ENCODE measurements around the gene PRMT5. TPM values are rescaled to one million over a fixed set of nuclear protein-coding genes. Genes with fewer than 3 reads are reported as not detected.

PRMT5 gene
- total RNA-seq = 100 to 1,000 TPM in 2 of 8 experiments, 10 to 100 TPM in 6; 49.3 to 108 (median 83.0) TPM

DNA sequence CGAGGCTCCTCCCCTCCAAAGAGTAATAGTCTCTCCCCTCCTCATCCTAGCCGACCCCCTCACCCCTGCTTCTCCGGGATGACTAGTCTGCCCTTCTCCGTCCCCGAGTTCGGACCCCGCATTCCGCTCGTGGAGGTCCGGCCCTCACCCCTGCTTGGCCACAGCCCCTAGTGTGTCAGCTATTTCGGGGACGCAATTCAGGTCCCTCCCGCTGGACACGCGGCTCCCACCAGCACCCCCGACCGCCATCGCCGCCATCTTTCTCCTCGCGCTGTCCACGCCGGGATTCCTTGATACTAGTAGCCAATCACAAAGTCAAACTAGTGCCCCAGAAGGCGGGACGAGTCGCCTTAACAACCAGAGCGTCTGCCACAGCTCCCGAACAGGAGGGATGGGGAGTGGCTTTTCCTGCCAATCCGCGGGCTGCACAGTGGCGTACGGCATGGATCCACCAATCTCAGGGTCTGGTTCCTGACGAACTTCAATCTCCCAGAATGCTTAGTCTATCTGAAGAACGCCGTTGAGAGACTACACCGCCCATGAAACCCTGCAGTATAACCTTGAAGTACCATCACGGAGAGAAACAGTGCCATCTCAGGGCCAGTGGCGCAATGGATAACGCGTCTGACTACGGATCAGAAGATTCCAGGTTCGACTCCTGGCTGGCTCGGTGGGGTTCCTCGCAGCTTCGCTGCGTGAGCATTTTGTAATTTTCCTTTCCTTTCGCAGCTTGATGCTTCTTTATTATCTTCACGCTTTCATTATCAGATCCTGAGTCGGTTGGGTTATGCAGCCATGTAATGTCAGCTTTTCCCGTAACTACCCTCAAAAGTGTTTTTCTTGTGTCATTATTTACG lies at the start of gene PRMT5:
Gene PRMT5, minus strand, starts transcription at position 273 of the 857 bp plus-strand sequence. Its CDS starts 15 bp downstream, at position 258.
- peak; percentile 89 to 98 (median 96) for ATAC-seq (replicated peaks in 6 of 8)
- Histone ChIP-seq H3K4me3 (peak within 1 kb of the TSS; percentile 66 to 92 (median 91)), H3K27ac (peak within 1 kb of the TSS; percentile 93 to 96), H3K4me1 (replicated peaks in 1 of 2) (peaks cover 10% of the 10 kb centered on the region in 2 donors)
- in situ Hi-C loops (cut with MboI; ENCODE audit: low pct_unique_long_range_greater_than_20kb in 2 of 9, low sequenced_read_pairs in 9 of 9, unreplicated experiment in 9 of 9) = no loop called here
- WGBS, 10 experiments = 0 to 8% (median 0%) methylated on average over 1 to 18 of the region's 51 CpGs; no CpG with 5 or more reads in 1 of the 10 experiments

DNA sequence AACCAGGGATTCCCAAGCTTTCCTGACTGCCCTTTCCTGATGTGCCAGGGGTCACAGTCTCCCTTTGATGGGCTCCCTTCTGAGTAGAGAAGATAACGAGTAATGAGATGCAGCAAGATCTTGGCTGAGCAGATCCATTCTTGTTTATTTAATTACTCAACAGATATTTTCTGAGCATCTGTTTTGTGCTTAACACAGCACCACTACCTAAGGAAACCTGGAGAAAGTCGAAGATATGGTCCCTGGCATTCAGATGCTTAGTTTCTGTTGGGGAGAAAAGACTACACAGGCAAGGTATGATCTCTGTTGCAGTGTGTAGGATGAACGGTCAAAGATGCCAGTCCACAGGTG lies 49.3 kb upstream of the PRMT5 start:
- in situ Hi-C loops (cut with MboI; ENCODE audit: low pct_unique_long_range_greater_than_20kb in 2 of 9, low sequenced_read_pairs in 9 of 9, unreplicated experiment in 9 of 9) = no loop called here
- H3K27ac ChIP-seq = peak overlapping the region in 1 of 2 donors; percentile 83
- WGBS, 10 experiments = 20 to 88% (median 76%) methylated on average over 1 to 3 of the region's 3 CpGs; no CpG with 5 or more reads in 1 of the 10 experiments

DNA sequence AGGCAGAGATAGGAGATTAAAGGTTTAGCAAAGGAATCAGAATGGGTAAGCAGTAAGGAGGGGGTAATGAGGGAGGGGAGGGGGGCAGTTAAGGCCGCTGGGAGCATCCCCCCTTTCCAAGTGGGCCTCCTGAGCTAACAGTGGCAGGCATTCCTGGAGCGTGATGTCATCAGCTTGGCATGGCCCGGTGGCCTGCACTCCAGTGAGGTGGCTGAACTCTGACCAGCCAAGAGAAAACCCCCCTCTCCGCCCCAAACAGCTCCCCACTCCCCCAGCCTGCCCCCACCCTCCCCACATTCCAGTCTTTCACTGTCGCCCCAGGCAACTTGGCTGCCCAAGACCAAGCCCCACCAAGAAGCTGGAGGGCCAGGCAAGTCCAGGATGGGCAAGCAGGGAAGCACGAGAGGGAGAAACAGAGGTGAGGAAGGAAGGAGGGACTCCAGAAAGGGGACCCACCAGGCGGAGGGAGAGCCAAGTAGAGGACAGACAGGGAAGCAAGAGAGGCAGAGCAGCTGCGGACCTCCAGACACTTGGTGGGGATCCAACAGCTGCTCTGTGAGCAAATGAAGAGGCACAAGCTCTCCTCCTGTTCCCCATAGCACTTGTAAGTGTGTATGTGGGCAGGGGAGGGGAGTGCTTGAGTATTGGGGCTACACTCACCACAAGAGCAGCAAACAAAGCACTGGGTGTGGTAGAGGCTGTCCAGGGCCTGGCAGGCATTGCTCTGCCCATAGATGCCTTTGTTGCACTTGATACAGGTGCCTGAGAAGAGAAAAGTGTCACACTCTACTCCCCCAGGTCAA lies 48.7 kb upstream of the PRMT5 start:
- Histone ChIP-seq H3K4me3 (peak overlapping the region in 1 of 5 donors; percentile 10), H3K4me1 (replicated peaks in 1 of 2) (peaks cover 22 to 40% of the 10 kb centered on the region in 2 donors), H3K27ac (peak overlapping the region; percentile 68 to 88)
- peak; percentile 8 to 73 (median 65) for ATAC-seq (replicated peaks in 6 of 8)
- in situ Hi-C loops (cut with MboI; ENCODE audit: low pct_unique_long_range_greater_than_20kb in 2 of 9, low sequenced_read_pairs in 9 of 9, unreplicated experiment in 9 of 9) = no loop called here
- WGBS, 10 experiments = 0 to 52% (median 27%) methylated on average over 1 to 2 of the region's 8 CpGs; no CpG with 5 or more reads in 7 of the 10 experiments

More for the DNA sequence above, 49.3 kb upstream of the PRMT5 start:
- Histone ChIP-seq H3K4me3 (no peak overlapping the region), H3K4me1 (replicated peaks in 1 of 2) (peaks cover 22 to 44% of the 10 kb centered on the region in 2 donors)
- no peak for ATAC-seq (replicated peaks in 6 of 8)

DNA sequence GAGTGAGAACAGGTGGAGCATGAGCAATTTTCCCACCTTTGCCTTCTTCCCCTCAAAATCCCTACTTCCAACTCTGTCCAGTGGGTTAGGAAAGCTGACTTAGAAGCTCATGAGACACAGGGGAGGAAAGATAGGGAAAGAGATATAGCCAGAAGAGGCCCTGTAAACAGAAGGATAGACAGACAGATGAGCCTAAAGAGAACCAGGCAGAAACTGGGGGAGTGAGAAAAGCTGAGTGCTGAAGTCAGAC lies 48.2 kb upstream of the PRMT5 start:
- ATAC-seq (replicated peaks in 6 of 8) = no peak
- H3K4me3 ChIP-seq = no peak overlapping the region
- peaks cover 22 to 40% of the 10 kb centered on the region in 2 donors for H3K4me1 ChIP-seq (replicated peaks in 1 of 2)
- H3K27ac ChIP-seq = peak overlapping the region; percentile 68 to 88
- in situ Hi-C loops (cut with MboI; ENCODE audit: low pct_unique_long_range_greater_than_20kb in 2 of 9, low sequenced_read_pairs in 9 of 9, unreplicated experiment in 9 of 9) = no loop called here

DNA sequence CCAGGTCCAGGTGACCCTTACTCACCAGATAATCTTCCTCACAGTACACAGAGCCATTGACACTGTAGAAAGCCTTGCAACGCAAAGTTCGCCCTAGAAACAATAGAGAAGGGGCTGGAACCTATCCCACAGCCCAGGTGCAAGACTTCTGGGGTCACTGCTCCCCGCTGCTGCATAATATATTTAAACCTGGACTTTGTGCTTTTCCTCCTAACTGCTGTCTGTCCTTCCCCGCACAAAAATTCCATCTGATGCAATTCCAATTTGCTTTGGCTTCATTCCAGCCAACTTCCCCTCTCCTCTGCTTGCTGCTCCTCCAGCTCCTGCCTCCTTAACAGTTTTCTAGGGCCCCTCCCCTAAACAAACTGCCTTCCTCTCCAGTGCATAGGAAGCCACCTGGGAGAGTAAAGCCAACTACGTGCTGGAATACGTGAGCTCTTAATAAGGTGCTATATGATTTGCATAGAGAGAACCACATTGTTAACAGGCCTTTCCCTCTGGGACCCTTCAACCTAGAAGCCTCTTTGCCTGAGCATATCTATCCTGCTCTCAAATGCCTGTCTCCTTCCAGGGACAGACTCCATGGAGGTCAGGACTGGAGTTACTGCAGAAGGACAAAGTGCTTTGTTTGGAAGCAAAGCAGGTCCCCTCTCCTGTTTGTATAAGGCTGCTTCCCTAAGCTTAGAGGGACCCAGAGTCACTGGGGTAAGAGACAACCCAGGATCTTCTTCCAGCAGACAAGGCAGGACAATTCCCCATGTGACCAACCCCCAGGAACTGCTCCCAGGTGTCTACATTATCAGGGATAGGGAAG lies 47.7 kb upstream of the PRMT5 start:
- 0 to 65% (median 36%) methylated on average over 1 to 6 of the region's 6 CpGs; no CpG with 5 or more reads in 3 of the 10 experiments for WGBS, 10 experiments
- peak overlapping the region; percentile 68 to 88 for H3K27ac ChIP-seq

DNA sequence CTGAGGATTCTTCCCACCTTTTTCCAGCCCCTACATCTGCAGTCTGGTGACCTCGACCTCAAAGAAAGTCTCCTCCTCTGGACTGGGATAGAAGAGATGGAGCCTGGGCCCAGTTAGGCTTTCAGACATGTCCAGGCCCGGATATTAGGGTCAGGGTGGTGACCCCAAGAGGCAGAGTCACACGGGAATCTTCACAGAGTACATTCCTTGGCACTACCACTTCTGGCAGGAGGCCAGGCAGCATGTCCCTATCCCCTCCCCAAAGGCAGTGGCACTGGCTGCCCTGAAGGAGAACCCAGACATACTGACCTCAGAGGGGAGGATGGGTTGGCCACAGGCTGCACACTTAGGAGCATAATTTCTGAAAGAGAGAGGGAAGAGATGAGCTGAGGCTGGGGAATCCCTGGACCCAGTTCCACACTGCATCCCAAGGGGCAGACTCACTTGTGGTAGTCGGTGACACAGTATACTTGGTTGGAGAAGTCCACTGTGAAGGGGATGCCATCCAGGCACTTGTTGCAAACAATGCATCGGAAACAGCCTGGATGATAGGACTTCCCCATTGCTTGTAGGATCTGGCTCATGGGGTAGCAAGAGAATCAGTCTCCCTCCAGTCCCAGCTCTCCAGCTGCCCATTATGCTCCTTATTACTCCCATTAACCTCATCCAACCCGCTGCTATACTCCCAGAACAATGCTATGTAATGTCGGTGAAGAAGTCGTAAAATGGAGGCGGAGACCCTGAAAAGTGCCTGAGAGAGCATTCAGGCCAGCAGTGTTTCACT lies 45.5 kb upstream of the PRMT5 start:
- Histone ChIP-seq H3K27ac (no peak overlapping the region), H3K4me1 (replicated peaks in 1 of 2) (peaks cover 22 to 34% of the 10 kb centered on the region in 2 donors), H3K4me3 (no peak overlapping the region)
- in situ Hi-C loops (cut with MboI; ENCODE audit: low pct_unique_long_range_greater_than_20kb in 2 of 9, low sequenced_read_pairs in 9 of 9, unreplicated experiment in 9 of 9) = loop anchor here in 2 of 9 experiments (25.0 kb wide), 1 partner anchor 88 kb away; the partner anchor contains the start of gene CDH24 (in 2 of the 2)
- no peak for ATAC-seq (replicated peaks in 6 of 8)
- 0 to 100% (median 76%) methylated on average over 1 to 6 of the region's 9 CpGs; no CpG with 5 or more reads in 2 of the 10 experiments for WGBS, 10 experiments

More for the DNA sequence above, 47.7 kb upstream of the PRMT5 start:
- peak in 4 of 8 experiments; percentile 5 to 14 (median 10) for ATAC-seq (replicated peaks in 6 of 8)
- Histone ChIP-seq H3K4me1 (replicated peaks in 1 of 2) (peaks cover 22 to 40% of the 10 kb centered on the region in 2 donors), H3K4me3 (no peak overlapping the region)
- in situ Hi-C loops (cut with MboI; ENCODE audit: low pct_unique_long_range_greater_than_20kb in 2 of 9, low sequenced_read_pairs in 9 of 9, unreplicated experiment in 9 of 9) = no loop called here

DNA sequence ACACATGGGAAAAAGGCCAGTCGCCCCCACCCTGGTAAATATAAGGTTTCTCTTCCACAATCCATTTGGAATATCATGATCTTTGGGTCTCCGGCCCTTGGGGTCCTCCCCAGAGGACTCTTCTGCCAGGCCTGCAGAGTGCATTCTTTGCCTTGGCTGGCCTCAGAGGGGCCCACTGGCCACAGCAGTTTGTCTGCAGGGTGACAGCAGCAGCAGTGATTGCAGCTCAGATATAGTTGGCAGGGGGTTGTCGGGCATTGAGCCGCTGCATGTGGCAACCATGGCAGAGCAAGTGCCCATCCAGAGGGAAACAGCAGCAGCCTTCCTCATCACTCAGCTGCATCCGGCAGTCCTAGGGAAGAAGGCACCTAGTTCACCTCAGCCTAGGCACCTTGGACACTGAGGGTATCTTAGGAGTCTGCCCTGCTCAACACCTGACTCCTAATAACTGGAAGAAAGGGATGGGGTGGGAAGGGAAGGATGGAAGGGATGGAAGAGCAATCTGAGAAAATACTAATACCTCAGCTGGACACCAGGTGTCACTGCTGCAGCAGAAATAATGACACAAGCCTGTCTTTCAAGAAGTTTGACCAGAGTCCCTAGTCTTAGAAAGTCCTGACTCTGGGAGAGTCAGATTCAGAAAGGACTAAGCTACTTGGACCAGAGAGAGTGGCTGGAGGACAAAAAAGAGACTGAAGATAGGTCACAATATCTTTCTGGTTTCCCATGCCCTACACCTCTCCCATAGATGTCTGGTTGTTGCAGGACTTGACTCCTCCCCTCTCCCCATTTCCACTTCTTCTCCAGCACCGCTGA lies 44.2 kb upstream of the PRMT5 start:
- no peak overlapping the region for H3K4me3 ChIP-seq
- in situ Hi-C loops (cut with MboI; ENCODE audit: low pct_unique_long_range_greater_than_20kb in 2 of 9, low sequenced_read_pairs in 9 of 9, unreplicated experiment in 9 of 9) = loop anchor here in 2 of 9 experiments (25.0 kb wide), 1 partner anchor 89 kb away; the partner anchor contains the start of gene CDH24 (in 2 of the 2)
- 63 to 100% (median 85%) methylated on average over 1 to 5 of the region's 6 CpGs; no CpG with 5 or more reads in 5 of the 10 experiments for WGBS, 10 experiments
- no peak overlapping the region for H3K27ac ChIP-seq
- peak in 6 of 8 experiments; percentile 10 to 67 (median 35) for ATAC-seq (replicated peaks in 6 of 8)
- H3K4me1 ChIP-seq (replicated peaks in 1 of 2) = peaks cover 22 to 24% of the 10 kb centered on the region in 2 donors

DNA sequence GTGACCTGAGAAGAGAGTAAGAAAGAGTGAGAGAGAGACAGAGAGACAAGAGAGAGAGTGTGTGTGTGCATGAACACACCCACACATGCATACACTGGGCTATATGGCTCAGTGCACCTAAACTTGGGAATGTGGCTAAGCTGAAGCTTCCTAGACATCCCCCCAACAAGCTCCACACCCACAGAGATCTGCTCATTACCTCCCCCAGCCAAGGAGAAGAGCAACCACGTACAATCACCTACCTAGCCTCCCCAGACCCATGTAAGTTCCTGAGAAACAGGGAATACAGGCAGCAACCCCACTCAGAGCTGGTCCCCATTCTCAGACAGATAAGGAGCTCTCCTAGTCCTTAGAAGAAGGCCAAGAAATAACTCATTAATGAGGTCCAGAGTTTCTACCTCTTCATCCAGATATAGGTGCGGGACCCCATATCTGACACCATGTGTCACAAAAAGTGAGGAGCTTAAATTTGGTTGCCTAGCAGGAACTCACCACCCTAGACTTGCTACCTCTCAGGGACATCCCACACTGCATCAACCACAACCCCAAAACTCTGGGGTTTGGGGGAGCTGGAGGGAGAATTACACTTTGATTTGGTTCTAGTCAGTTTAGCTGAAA lies 43.2 kb upstream of the PRMT5 start:
- 83 to 100% (median 100%) methylated on average over 1 to 2 of the region's 2 CpGs; no CpG with 5 or more reads in 5 of the 10 experiments for WGBS, 10 experiments
- Histone ChIP-seq H3K4me3 (no peak overlapping the region), H3K27ac (no peak overlapping the region), H3K4me1 (replicated peaks in 1 of 2) (peaks cover 12 to 14% of the 10 kb centered on the region in 2 donors)
- in situ Hi-C loops (cut with MboI; ENCODE audit: low pct_unique_long_range_greater_than_20kb in 2 of 9, low sequenced_read_pairs in 9 of 9, unreplicated experiment in 9 of 9) = loop anchor here in 2 of 9 experiments (25.0 kb wide), 1 partner anchor 90 kb away; the partner anchor contains the start of gene CDH24 (in 2 of the 2)
- ATAC-seq (replicated peaks in 6 of 8) = no peak

DNA sequence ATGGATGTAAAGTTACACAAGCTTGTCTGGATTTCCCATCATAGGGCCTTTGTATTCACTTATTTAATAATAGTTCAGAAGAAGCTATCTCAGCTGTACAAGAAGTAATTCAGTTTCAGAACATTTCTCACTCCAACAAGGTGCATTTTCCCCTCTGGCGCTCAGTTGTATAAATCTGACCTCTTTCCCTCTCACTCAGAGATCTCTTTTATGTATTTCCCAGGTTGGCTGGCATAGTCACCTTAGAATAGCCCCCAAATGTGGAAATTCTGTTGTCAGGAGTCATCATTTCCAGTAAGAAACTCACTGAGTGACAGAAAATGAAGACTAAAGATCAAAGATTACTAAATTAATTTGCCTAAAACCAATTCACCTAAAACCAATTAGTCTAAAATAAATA lies 42.0 kb upstream of the PRMT5 start:
- ATAC-seq (replicated peaks in 6 of 8) = no peak
- Histone ChIP-seq H3K4me1 (replicated peaks in 1 of 2) (peaks cover 0 to 2% of the 10 kb centered on the region in 2 donors), H3K4me3 (no peak overlapping the region), H3K27ac (no peak overlapping the region)
- in situ Hi-C loops (cut with MboI; ENCODE audit: low pct_unique_long_range_greater_than_20kb in 2 of 9, low sequenced_read_pairs in 9 of 9, unreplicated experiment in 9 of 9) = loop anchor here in 2 of 9 experiments (25.0 kb wide), 1 partner anchor 91 kb away; the partner anchor contains the start of gene CDH24 (in 2 of the 2)
- 88 to 100% (median 100%) methylated on average over 1 of the region's 1 CpG; no CpG with 5 or more reads in 3 of the 10 experiments for WGBS, 10 experiments

DNA sequence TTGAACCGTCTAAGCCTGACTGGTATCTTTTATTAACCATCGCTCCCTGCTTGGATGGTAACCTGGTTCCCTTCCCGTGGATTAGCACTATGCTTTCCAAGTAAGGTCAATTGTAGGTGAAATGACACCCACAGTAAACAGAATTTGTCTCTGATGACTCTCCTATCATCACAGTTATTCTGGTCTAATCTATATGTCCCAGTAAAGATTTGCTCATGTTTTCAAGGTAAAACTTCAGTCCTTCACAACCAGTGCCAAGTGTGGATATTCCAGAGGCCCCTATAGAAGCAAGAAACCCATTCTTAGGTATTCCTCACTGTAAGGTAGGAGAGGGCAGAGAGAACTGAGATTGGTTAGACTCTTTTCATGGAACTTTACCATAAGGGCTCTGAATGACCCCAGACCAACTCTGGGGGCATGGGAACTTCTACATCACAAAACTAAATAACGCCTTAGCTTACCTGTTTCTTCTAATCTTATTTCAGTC lies 37.6 kb upstream of the PRMT5 start:
- WGBS, 10 experiments = 42 to 90% (median 72%) methylated on average over 1 to 4 of the region's 4 CpGs; no CpG with 5 or more reads in 1 of the 10 experiments
- in situ Hi-C loops (cut with MboI; ENCODE audit: low pct_unique_long_range_greater_than_20kb in 2 of 9, low sequenced_read_pairs in 9 of 9, unreplicated experiment in 9 of 9) = loop anchor here in 2 of 9 experiments (25.0 kb wide), 1 partner anchor 95 kb away; the partner anchor contains the start of gene CDH24 (in 2 of the 2)
- ATAC-seq (replicated peaks in 6 of 8) = no peak
- no peak overlapping the region for H3K27ac ChIP-seq
- H3K4me1 ChIP-seq (replicated peaks in 1 of 2) = no peaks in the 10 kb centered on the region
- no peak overlapping the region for H3K4me3 ChIP-seq
